Left hindlimb (tissue), 1 donor: ENCODE measurements around the gene CCDC8.
"Not testable (repeated sequence)": the region's sequence is repeated elsewhere in the genome, so short reads cannot be mapped to it uniquely, and the experiment has no call there.

Source experiments
- DNase-seq: peaks from one replicate; pipeline ENCODE4 v3.0.0-alpha.2; 2018

Gene CCDC8

GRCh38 chr19:46413262-46414031 lies at the start of gene CCDC8:
CCDC8 (minus strand) TSS chr19:46413564; CDS start chr19:46412810, 754 bp downstream.
- peak; percentile 98 for DNase-seq

DNA sequence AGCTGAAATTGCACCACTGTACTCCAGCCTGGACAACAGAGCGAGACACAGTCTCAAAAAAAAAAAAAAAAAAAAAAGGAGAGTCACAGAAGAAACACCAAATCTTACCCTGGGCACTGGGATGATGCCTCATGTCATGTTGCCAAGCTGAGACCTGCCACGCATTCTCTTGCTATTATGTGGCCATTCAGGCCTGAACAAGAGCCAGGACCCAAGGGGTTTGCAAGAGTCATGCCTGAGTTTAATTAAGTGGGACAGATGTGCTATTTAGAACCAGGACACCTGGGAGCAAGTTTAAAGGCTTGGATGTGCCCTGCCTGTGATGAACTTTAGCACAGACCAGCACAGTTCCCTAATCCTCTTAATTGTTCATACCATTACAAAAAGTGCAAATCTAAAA lies 48.2 kb upstream of the CCDC8 start:
- DNase-seq = no peak

- DNase-seq = no peak
These were observed 47.6 kb upstream of the CCDC8 start for GRCh38 chr19:46460981-46461380.

DNA sequence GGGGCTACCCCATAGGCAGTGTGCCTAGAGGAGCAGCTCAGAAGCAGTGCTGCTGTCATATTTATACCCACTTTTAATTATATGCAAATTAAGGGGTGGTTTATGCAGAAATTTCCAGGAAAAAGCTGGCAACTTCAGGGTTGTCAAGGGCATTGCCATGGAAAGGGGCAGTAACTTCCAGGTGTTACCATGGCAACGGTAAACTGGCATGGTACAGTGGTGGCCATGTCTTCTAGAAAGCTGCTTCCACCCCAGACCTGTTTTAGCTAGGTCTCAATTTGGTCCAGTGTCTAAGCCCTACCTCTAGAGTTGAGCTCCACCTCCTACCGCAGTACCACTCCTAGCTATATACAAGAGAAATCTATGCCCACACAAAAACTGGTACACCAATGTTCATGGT lies 46.7 kb upstream of the CCDC8 start:
- DNase-seq = no peak

- DNase-seq = no peak
These were observed 43.6 kb upstream of the CCDC8 start for GRCh38 chr19:46456930-46457329.

DNA sequence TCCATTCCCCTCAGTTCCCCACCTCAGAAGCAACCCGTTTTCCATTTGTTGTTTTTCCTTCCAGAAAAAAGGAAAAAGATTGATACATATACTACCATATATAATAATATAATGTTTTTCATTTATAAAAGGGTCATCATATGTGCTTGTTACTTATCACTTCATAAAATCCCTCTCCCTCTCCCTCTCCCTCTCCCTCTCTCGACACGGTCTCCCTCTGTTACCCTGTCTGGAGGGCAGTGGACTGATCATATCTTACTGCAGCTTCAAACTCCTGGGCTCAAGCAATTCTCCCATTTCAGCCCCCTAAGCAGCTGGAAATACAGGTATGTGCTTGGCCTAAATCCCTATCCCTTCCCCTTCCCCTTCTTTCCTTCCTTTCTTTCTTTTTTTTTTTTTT lies 40.9 kb upstream of the CCDC8 start:
- DNase-seq = no peak

- no peak for DNase-seq
These were observed 40.3 kb upstream of the CCDC8 start for GRCh38 chr19:46453661-46454060.

DNA sequence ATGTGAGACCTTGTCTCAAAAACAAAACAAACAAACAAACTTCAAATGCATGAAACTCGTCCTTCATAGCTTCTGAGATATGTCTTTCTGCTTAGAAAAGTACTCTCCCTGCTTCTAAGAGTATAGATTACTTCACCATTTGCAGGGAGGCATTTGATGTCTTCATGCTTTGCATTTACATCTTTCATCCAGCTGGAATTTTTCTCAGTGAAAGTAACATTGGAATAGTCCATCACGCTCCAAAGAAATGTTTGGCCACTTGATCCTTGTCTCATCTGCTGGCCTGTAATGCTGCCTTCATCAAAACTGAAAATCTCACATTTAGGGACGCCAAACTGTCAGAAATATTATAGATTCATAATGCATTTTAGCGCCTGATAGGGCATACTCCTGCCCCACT lies 38.8 kb upstream of the CCDC8 start:
- DNase-seq = no peak

DNA sequence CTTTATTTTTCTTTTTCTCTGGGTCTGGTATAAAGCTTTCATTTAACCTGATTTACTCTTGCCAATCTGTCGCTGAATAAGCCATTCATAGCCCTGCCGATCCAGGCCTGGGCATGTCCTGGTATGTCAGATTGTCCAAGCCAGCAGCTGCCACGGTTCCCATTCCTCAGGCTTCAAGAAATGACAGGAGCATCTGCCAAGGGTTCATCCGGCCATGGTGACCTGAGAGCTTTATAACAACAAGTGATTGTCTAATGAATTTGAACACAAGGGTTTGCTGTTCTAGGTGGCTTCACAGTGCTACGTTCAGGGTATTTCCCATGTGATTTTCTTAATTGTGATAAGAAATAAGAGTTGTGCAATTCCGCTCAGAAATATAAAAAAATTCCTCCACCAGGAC lies 38.0 kb upstream of the CCDC8 start:
- peak; percentile 59 for DNase-seq

GRCh38 chr19:46450737-46451136 lies 37.4 kb upstream of the CCDC8 start:
- no peak for DNase-seq

GRCh38 chr19:46449228-46449627 lies 35.9 kb upstream of the CCDC8 start:
- DNase-seq = no peak

DNA sequence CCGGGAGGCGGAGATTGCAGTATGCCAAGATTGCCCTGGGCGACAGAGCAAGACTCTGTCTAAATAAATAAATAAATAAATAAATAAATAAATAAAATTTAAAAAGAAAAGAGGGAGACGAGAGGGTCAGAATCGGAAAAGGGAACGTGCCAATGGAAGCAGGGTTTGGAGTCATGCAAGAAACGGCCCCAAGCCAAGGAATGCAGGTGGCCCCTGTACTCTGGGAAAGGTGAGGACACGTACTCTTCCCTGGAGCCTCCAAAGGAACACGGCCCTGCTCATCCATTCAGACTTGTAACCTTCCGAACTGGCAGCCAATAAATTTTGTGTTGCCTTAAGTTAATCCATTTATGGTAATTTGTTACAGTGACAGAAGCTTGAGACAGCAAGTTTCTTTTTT lies 35.2 kb upstream of the CCDC8 start:
- DNase-seq = no peak

- peak; percentile 66 for DNase-seq
These were observed 34.5 kb upstream of the CCDC8 start for GRCh38 chr19:46447824-46448223.

DNA sequence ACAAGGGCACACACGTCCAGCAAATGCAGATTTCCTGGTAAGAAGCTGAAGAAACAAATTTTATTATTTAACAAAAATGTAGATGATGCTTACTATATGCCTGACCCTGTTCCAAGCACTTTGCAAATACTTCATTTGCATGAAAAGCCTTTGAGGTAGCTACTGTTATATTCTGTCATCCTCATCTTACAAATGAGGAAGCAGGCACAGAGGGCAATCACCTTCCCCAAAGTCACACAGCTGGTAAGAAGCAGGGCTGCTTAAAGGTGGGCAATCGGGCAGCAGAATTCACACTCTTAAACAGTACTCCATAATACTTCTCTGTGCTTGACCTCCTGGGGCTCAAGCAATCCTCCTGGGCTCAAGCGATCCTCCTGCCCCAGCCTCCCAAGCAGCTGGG lies 33.6 kb upstream of the CCDC8 start:
- DNase-seq = no peak

GRCh38 chr19:46446021-46446420 lies 32.7 kb upstream of the CCDC8 start:
- DNase-seq = no peak

DNA sequence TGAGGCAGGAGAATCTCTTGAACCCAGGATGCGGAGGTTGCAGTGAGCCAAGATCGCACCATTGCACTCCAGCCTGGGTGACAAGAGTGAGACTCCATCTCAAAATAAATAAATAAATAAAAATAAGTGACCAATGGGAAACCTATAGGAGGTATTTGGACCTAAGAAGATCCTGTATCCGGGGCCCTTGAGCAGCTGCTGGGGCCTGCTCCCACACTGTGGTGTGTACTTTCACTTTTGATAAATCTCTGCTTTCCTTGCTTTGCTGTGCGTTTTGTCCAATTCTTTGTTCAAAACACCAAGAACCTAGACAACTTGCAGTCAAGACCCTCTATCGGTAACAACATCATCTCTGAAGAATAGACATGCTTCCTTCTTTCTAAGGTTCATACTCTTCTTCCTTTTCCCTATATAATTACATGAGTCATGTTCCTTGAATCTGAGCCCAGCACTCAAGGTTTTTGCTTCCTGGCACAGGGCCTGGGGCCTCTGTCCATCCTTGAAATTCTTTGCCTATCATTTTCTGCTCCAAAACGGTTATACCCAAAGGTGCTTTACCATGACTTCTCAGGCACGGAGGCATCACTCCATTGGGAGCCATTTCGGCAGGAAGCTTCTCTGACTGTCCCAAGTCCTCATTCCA lies 29.6 kb upstream of the CCDC8 start:
- peak; percentile 68 for DNase-seq

DNA sequence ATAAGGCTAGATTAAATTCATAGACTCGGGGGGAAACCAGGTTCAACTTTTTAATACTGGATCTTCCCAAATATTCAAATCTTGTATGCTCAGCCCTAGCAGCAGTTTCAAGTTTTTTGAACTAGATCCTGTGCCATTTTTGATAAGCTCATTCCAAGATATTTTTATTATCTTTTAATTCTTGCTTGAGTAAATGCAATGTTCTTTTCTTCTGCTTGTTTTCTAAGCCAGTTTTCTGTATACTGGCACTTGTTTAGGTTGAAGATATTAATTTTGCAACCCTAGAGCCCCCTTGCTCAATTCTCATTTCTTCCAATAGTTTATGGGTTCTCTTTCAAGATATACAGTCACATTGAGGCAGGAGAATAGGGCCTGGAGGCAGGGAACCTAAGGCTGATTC lies 28.5 kb upstream of the CCDC8 start:
- DNase-seq = no peak

DNA sequence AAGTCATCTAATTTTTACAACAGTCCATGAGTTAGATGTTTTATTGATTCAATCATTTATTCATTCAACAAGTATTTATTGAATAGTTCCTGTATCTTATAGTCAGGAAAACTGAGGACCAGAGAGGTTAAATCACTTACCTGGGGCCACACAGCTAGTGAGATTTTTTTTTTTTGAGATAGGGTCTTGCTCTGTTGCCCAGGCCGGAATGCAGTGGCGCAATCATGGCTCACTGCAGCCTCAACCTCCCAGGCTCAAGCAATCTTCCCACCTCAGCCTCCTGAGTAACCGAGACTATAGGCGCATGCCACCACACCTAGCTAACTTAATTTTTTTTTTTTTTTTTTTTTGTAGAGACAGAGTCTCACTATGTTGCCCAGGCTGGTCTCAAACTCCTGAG lies 22.3 kb upstream of the CCDC8 start:
- not testable (repeated sequence) for DNase-seq

DNA sequence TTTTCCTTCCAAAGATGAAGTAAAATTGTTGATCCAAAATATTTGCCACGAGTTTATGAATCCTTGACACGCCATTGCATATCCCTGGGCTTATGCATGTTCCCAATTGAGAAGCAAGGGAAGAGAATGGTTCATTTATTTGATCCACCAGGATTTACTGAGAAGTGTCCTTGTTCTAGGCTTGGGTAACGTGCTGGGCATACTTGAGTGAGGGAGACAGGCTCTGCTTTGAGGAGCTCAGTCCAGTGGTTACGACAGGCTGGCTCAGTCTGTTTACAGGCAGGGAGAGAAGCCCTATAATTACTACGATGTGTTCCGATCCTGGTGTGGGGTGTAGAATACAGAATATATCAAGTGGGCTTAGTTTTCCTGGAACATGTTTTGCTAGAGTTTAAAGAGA lies 21.6 kb upstream of the CCDC8 start:
- DNase-seq = no peak

GRCh38 chr19:46433470-46433869 lies 20.1 kb upstream of the CCDC8 start:
- DNase-seq = not testable (repeated sequence)

DNA sequence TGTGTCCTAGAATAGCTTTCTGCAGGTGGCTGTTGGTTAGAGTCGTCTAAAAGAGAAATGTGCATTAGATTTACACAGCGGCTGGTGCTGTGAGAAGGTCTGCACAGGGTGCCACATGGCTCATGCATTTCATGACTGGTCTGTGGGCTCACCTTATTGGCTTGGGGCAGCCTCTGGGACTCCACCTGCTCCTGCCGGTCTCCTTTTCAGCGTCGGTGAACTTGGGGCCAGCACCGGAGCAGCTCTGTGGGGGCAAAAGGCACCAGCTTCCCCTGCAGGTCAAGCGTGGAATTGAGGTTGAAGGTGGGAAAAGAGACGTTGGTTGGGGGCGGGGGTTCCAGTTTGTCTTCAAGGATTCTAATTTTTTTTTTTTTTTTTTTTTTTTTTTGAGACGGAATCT lies 18.5 kb upstream of the CCDC8 start:
- no peak for DNase-seq

GRCh38 chr19:46429999-46430398 lies 16.6 kb upstream of the CCDC8 start:
- DNase-seq = no peak

DNA sequence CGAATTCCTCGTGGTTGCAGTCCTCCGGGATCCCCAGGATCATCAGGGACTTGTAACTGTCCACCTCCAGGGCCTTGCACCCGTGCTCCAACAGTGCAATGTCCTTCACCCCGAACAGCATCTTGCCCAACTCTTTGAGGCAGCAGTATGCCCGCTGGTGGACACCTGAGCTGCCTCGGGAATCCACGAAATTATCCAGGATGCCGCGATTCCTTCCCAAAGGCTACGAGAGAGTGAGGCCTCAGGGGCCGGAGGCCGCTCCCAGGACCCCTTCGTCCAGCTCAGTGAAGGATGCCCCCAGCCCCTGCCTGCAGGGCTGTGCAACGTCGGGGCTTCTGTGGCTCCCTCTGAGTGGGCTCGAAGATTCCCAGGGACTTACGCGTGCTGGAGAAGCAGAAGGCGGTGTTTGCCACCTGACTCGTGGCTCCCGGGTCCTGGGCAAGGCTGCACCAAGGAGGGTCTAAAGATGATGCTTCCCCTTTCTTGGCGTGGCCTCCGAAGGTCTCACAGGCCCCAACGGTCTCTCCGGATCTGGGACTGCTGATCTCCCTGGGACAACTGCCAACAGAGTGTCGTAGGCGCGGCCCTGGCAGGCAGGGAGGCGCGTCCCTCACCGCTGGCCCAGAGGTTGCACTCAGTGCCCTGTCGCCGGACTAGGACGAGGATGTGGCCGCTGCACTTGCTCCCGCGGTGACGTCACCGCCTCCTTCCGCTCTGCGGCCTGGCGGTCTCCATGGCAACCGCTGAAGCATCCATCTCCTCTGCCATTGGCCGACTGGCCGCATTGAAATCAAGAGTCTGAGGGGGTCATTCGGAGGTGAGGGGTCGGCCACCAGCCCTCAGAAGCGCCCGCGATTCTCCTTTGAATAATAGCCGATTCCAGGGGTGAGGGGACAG lies 15.1 kb upstream of the CCDC8 start, which contains the start of gene PNMA8C:
Gene PNMA8C (minus strand): TSS at position 698 of the 897 bp plus-strand sequence. CDS start 577 bp downstream, at position 121.
- peak; percentile 84 for DNase-seq
